RWPE2 (cell line): ENCODE results near the gene RIMBP2.

Source experiments
- ATAC-seq: fragments of 200-7000 bp; cut with Tn5 transposase; 3 replicates; pipeline ENCODE4 v1.9.1; 2021; ENCODE audit warnings: low read depth
- DNase-seq: peaks from one replicate; pipeline ENCODE4 v3.0.0-alpha.2; 2020; ENCODE audit warnings: low spot score
- H3K27ac ChIP-seq: fragments of 450-650 bp; 2 replicates; pipeline ENCODE4 v1.5.1; 2017; ENCODE audit warnings: mild to moderate bottlenecking; ENCODE audit not compliant: poor library complexity, severe bottlenecking
- H3K27me3 ChIP-seq: fragments of 250-450 bp; sonication (Bioruptor Pico); 2 replicates; pipeline ENCODE4 v1.5.1; 2021; ENCODE audit warnings: mild to moderate bottlenecking, moderate library complexity; ENCODE audit not compliant: insufficient read depth, poor library complexity, severe bottlenecking
- H3K36me3 ChIP-seq: fragments of 250-450 bp; sonication (Bioruptor Pico); 2 replicates; pipeline ENCODE4 v1.5.1; 2020; ENCODE audit warnings: low read depth, mild to moderate bottlenecking, moderate library complexity
- H3K4me1 ChIP-seq: fragments of 250-450 bp; sonication (Bioruptor Pico); 2 replicates; pipeline ENCODE4 v1.5.1; 2021; ENCODE audit warnings: mild to moderate bottlenecking, moderate library complexity; ENCODE audit not compliant: insufficient read depth, poor library complexity, severe bottlenecking
- H3K4me3 ChIP-seq: fragments of 250-450 bp; sonication (Bioruptor Pico); 2 replicates; pipeline ENCODE4 v1.5.1; 2021; ENCODE audit warnings: mild to moderate bottlenecking, moderate library complexity; ENCODE audit not compliant: severe bottlenecking
- H3K9me3 ChIP-seq: fragments of 250-450 bp; sonication (Bioruptor Pico); 2 replicates; pipeline ENCODE4 v1.5.1; 2021; ENCODE audit warnings: mild to moderate bottlenecking, moderate library complexity; ENCODE audit not compliant: severe bottlenecking
- TF ChIP-seq, protein P1 (sequence below): fragments of 450-650 bp; IDR thresholded peaks from one replicate; pipeline ENCODE4 v1.5.1; 2017; ENCODE audit warnings: mild to moderate bottlenecking, moderate library complexity; ENCODE audit not compliant: poor library complexity, severe bottlenecking

RIMBP2 gene

DNA sequence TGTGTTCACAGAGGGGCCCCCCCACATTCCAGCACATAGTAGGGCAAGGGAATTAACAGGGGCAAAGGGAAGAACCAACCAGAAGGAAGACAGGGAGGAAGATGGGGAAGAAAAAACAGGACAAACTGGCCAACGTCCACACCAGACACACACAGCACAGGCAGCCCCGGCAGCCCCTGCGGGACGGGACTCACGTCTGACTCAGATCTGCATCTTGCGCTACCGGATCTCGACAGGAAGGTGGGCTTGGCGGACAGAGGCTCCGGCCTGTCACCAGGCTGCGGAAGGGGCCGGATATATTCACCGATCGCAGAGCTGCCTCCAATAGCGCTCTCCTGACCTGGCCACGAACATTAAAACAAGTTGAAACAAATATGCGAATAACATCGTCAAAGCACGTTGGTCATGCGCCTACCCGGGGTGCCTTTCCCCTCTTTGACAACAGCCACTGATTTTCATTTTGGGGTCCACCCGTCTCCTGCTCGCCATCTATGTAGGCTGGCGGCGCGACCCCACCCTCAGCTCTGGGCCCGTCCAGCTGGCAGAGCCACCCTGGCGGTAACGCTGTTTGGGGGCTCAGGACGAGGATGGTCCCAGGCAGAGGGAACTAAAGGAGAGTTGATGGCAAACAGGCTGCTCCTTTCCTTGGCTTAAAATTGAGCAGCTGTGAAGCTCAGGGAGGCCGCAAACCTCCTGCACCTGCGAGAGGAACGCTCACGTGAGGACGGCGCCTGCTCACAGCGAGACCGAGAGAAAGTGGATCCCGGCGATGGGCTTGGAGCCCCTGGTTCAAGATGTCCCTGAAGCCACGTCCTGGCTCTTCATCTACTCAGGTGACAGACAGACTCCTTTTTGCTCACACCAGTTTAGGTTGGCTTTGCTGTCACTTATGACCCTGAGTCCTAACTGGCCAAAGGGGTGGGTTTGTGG, 264.8 kb downstream of the RIMBP2 start:
- Histone ChIP-seq H3K27me3 (no peaks in the 10 kb centered on the region), H3K4me3 (no peak overlapping the region), H3K36me3 (no peaks in the 10 kb centered on the region), H3K27ac (no peak overlapping the region), H3K9me3 (no peaks in the 10 kb centered on the region), H3K4me1 (no peaks in the 10 kb centered on the region)
- no peak for ATAC-seq
- DNase-seq, result no peak
- TF ChIP-seq, protein P1, sequence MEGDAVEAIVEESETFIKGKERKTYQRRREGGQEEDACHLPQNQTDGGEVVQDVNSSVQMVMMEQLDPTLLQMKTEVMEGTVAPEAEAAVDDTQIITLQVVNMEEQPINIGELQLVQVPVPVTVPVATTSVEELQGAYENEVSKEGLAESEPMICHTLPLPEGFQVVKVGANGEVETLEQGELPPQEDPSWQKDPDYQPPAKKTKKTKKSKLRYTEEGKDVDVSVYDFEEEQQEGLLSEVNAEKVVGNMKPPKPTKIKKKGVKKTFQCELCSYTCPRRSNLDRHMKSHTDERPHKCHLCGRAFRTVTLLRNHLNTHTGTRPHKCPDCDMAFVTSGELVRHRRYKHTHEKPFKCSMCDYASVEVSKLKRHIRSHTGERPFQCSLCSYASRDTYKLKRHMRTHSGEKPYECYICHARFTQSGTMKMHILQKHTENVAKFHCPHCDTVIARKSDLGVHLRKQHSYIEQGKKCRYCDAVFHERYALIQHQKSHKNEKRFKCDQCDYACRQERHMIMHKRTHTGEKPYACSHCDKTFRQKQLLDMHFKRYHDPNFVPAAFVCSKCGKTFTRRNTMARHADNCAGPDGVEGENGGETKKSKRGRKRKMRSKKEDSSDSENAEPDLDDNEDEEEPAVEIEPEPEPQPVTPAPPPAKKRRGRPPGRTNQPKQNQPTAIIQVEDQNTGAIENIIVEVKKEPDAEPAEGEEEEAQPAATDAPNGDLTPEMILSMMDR, result no peak

DNA sequence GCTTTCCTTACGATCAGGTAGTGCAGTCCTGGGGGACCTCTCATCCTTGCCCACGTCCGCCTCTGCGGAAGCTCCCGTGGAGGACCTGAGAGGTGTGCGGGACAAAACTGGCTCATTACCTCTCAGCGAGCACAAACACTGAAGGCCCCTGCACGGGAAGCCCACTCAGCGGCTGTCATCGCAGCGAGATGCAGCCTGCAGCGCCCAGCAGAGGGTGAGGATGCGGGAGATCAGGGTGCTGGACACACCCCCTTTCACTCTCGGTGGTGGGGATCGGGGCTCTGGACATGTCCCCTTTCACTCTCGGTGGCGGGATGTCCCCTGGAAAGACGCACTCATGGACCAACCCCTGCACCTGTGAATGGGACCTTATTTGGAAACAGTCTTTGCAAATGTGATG, 266.8 kb downstream of the RIMBP2 start:
- H3K9me3 ChIP-seq, result no peaks in the 10 kb centered on the region
- H3K36me3 ChIP-seq, result no peaks in the 10 kb centered on the region
- DNase-seq (no peak), ATAC-seq (no peak)
- no peaks in the 10 kb centered on the region for H3K4me1 ChIP-seq
- H3K4me3 ChIP-seq, result no peak overlapping the region
- H3K27ac ChIP-seq, result no peak overlapping the region
- no peaks in the 10 kb centered on the region for H3K27me3 ChIP-seq
- TF ChIP-seq, protein P1, result no peak

DNA sequence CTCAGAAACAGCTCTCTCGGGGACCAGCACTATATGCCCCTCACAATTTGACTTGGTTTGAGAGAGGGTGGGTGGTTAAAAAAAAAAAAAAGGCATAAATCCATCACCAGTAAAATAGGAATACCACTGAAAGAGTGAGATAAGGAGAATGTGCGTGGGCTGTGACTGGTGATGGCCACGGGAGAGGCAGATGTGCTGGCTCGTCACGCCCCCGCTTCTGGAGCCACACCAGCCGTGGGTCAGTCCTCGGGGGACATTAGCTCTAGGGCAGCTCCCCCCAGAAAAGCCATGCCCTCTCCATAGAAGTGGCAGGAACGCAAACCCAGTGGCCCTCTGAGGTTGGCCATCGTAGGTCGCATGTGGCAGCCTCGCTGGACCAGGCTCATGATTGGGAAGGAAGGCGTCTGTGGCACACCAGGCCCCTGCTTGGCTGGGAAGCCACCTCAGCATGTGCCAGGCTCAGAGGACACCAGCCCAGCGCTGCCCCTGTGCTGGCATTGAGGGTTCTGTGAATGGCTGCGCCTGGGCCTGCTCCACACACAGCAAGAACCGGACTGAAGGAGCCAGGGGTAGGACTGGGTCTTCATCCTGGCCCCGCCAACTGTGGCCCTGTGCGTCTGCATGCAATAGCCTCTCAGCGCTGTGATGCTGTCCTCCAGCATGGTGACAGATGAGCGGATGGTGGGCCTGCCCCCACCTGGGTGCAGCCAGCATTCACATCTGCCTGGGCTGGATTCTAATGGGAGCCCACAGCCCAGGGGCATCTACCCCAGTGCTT, 267.9 kb downstream of the RIMBP2 start:
- Histone ChIP-seq H3K27ac (no peak overlapping the region), H3K27me3 (no peaks in the 10 kb centered on the region), H3K4me1 (no peaks in the 10 kb centered on the region), H3K4me3 (no peak overlapping the region), H3K36me3 (no peaks in the 10 kb centered on the region), H3K9me3 (no peaks in the 10 kb centered on the region)
- TF ChIP-seq, protein P1, result no peak
- ATAC-seq (no peak), DNase-seq (no peak)

DNA sequence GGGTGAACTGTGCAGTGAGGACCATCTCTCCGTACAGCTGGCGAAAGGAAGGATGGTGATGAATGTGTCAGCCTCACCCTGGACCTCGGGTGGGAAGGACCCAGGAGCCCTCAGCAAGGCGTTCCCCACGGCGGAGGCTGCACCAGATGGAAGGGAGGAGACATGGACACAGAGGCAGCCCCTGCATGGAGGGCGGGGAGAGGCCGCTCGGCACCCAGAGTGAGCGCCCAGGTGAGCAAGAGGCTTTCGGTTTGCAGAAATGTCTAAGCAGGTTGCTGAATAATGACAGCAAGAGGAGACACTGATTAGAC, 268.5 kb downstream of the RIMBP2 start:
- ATAC-seq, result no peak
- no peaks in the 10 kb centered on the region for H3K9me3 ChIP-seq

More for the DNA sequence above, 268.5 kb downstream of the RIMBP2 start:
- Histone ChIP-seq H3K4me3 (no peak overlapping the region), H3K4me1 (no peaks in the 10 kb centered on the region), H3K27ac (no peak overlapping the region), H3K27me3 (no peaks in the 10 kb centered on the region), H3K36me3 (no peaks in the 10 kb centered on the region)
- DNase-seq, result no peak
- TF ChIP-seq, protein P1, result no peak
